PFSK-1 (cell line): ENCODE measurements around the gene PCLO.

Experiments
- FOXP2 ChIP-seq: optimal IDR thresholded peaks from 2 replicates; pipeline ENCODE3; 2011; ENCODE audit warnings: borderline replicate concordance, control low read depth, inconsistent platforms; ENCODE audit not compliant: insufficient read depth; ENCODE audit errors: extremely low read length, extremely low read depth
- POLR2AphosphoS5 ChIP-seq: IDR thresholded peaks from 2 replicates; pipeline ENCODE4 v1.6.1; 2012; ENCODE audit warnings: low read depth, mild to moderate bottlenecking, control low read depth, low read length, moderate library complexity
- SIN3A ChIP-seq: IDR thresholded peaks from 2 replicates; pipeline ENCODE4 v1.6.1; 2012; ENCODE audit warnings: mild to moderate bottlenecking, low read length, moderate library complexity, borderline replicate concordance; ENCODE audit not compliant: insufficient read depth
- TAF1 ChIP-seq: IDR thresholded peaks from 2 replicates; pipeline ENCODE4 v1.6.1; 2012; ENCODE audit warnings: low read length, control low read depth, borderline replicate concordance; ENCODE audit not compliant: insufficient read depth
- TF ChIP-seq, protein P1 (sequence below), 2 experiments: IDR thresholded peaks; 2 replicates each; pipeline versions ENCODE4 v1.6.1 to v1.8.0; 2011 to 2012; ENCODE audit warnings: low read depth in 2 of 2, low read length in 2 of 2, control low read depth in 1 of 2, inconsistent platforms in 1 of 2, mild to moderate bottlenecking in 1 of 2, moderate library complexity in 1 of 2; ENCODE audit not compliant: insufficient read depth in 1 of 2

DNA sequence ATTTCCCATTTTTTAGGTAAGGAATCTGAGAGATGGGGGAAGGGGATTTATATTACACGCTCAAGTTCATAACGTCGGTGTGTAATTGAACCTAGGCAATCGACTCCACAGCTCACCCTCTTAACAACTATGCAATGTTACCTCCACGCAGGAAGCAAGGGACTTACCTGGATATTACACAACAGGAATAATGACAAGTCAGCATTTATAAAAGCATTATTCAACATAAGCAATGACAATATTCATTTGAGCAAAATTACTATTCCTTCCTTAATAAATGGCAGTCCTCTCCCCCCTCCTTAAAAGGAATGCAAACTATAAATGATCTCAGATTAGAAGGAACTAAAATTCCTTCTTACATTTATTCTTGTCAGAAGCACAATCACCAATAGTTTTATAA is 104.0 kb downstream of the PCLO start:
- TF ChIP-seq, protein P1, sequence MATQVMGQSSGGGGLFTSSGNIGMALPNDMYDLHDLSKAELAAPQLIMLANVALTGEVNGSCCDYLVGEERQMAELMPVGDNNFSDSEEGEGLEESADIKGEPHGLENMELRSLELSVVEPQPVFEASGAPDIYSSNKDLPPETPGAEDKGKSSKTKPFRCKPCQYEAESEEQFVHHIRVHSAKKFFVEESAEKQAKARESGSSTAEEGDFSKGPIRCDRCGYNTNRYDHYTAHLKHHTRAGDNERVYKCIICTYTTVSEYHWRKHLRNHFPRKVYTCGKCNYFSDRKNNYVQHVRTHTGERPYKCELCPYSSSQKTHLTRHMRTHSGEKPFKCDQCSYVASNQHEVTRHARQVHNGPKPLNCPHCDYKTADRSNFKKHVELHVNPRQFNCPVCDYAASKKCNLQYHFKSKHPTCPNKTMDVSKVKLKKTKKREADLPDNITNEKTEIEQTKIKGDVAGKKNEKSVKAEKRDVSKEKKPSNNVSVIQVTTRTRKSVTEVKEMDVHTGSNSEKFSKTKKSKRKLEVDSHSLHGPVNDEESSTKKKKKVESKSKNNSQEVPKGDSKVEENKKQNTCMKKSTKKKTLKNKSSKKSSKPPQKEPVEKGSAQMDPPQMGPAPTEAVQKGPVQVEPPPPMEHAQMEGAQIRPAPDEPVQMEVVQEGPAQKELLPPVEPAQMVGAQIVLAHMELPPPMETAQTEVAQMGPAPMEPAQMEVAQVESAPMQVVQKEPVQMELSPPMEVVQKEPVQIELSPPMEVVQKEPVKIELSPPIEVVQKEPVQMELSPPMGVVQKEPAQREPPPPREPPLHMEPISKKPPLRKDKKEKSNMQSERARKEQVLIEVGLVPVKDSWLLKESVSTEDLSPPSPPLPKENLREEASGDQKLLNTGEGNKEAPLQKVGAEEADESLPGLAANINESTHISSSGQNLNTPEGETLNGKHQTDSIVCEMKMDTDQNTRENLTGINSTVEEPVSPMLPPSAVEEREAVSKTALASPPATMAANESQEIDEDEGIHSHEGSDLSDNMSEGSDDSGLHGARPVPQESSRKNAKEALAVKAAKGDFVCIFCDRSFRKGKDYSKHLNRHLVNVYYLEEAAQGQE (IDR thresholded peaks at IDR 0.05; ENCODE audit: insufficient read depth in 1 of 2, low read depth in 2 of 2, low read length in 2 of 2), result no peak
- TF ChIP-seq POLR2AphosphoS5 (no peak), SIN3A (no peak), TAF1 (no peak), FOXP2 (no peak)
